ENCODE results near the gene FOXI1.

DNA sequence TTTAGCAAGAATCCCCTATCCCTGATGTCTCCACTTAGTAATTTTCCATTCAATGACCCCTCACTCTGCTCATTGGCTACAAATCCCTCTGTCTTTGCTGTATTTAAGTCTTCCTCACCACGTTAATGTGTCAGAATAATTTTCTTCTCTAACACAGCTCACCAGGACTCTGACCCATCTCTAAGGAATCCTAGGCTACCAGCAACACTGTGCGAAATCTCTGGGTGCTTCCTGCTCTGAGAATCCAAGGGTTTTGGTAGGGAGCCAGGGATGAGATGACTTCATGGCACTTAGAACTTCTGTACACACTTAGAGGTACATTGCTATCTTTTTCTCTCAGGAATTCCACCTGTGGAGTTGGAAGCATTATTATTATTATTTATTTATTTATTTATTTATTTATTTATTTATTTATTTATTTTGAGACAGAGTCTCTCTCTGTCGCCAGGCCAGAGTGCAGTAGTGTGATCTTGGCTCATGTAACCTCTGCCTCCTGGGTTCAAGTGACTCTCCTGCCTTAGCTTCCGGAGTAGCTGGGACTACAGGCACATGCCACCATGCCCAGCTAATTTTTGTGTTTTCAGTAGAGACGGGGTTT, 53.5 kb downstream of the FOXI1 start:
- TF ChIP-seq CTCF (IDR thresholded peaks at IDR 0.05; ENCODE audit: insufficient read depth, low read length, poor library complexity, severe bottlenecking), result no peak
- TF ChIP-seq EZH2phosphoT487 (conservative IDR thresholded peaks at IDR 0.05; ENCODE audit: low read length), result no peak
